Spleen (tissue), 11 donors: ENCODE results near the gene LSM5. TPM values are rescaled to one million over a fixed set of nuclear protein-coding genes. Genes with fewer than 3 reads are reported as not detected.
"Not testable (repeated sequence)": the region's sequence is repeated elsewhere in the genome, so short reads cannot be mapped to it uniquely, and the experiment has no call there.

Source experiments
- DNase-seq: peaks from one replicate; pipeline ENCODE4 v3.0.0-alpha.2; 2020
- H3K27ac ChIP-seq, 8 donors: fragments of 200-600 bp; sonication (generic) in 7 of 8; 1 replicate in 4 of 8; 2 replicates in 4 of 8; pipeline versions ENCODE4 v1.5.0 to v1.8.0; 2016 to 2021; ENCODE audit warnings: inconsistent platforms in 4 of 8, mild to moderate bottlenecking in 4 of 8, moderate library complexity in 1 of 8
- H3K27me3 ChIP-seq, 7 donors: fragments of 200-600 bp; sonication (generic) in 6 of 7; replicated peaks in 1 of 7; 1 replicate in 4 of 7; 2 replicates in 3 of 7; pipeline versions ENCODE4 v1.5.0 to v1.8.0; 2016 to 2021; ENCODE audit warnings: inconsistent platforms in 3 of 7, mild to moderate bottlenecking in 1 of 7
- H3K36me3 ChIP-seq, 6 donors: fragments of 200-600 bp; sonication (generic) in 5 of 6; 1 replicate in 4 of 6; 2 replicates in 2 of 6; pipeline versions ENCODE4 v1.5.0 to v1.8.0; 2016 to 2021; ENCODE audit warnings: inconsistent platforms in 2 of 6
- H3K4me1 ChIP-seq, 6 donors: fragments of 200-600 bp; sonication (generic) in 5 of 6; 1 replicate in 3 of 6; 2 replicates in 3 of 6; pipeline versions ENCODE4 v1.5.0 to v1.8.0; 2016 to 2021; ENCODE audit warnings: inconsistent platforms in 3 of 6
- H3K4me3 ChIP-seq, 8 donors: fragments of 200-600 bp; sonication (generic) in 7 of 8; 1 replicate in 4 of 8; 2 replicates in 4 of 8; pipeline versions ENCODE4 v1.5.0 to v1.8.0; 2016 to 2021; ENCODE audit warnings: inconsistent platforms in 4 of 8, mild to moderate bottlenecking in 4 of 8, moderate library complexity in 2 of 8
- H3K9me3 ChIP-seq, 8 donors: fragments of 200-600 bp; sonication (generic) in 7 of 8; 1 replicate in 4 of 8; 2 replicates in 4 of 8; pipeline versions ENCODE4 v1.5.0 to v1.8.0; 2016 to 2021; ENCODE audit warnings: inconsistent platforms in 4 of 8
- CTCF ChIP-seq, 11 experiments: fragments of 200-600 bp in 7 of 11; fragments of 450-650 bp in 4 of 11; sonication (generic) in 4 of 11; IDR thresholded peaks in 8 of 11; conservative IDR thresholded peaks in 3 of 11; 1 replicate in 7 of 11; 2 replicates in 4 of 11; pipeline versions ENCODE4 v1.4.0 to v1.8.0; 2016 to 2021; ENCODE audit warnings: antibody characterized with exemption in 11 of 11, inconsistent platforms in 4 of 11, mild to moderate bottlenecking in 1 of 11
- POLR2A ChIP-seq, 3 donors: fragments of 450-650 bp; IDR thresholded peaks; one replicate each; pipeline ENCODE4 v1.5.1; 2017; ENCODE audit warnings: antibody characterized with exemption in 3 of 3, mild to moderate bottlenecking in 1 of 3
- POLR2AphosphoS5 ChIP-seq, 3 donors: sonication (generic); formaldehyde crosslinking; IDR thresholded peaks; one replicate each; pipeline ENCODE4 v1.5.1; 2017; ENCODE audit warnings: antibody characterized with exemption in 3 of 3
- WGBS, 5 donors: extraction: QIAGEN DNeasy Blood & Tissue Kit in 3 of 5; methylation state at CpG; one replicate each; pipeline versions ENCODE4 v1.1.5 to v1.1.7; 2013 to 2018; 5-methylcytosine and 5-hydroxymethylcytosine counted together
- intact Hi-C: fragments of 100-400 bp; cut with DNase I; formaldehyde crosslinking; loops from one replicate; pipeline ENCODE4 v1.15.0; 2023; ENCODE audit warnings: low total_unique reads
- polyA plus RNA-seq, 3 donors: library from polyadenylated mRNA; stranded (reverse); fragments of 200-250 nt; gene quantifications; one replicate each; pipeline ENCODE4 v1.2.1, GENCODE V29; 2013
- total RNA-seq, 7 donors: library from RNA; depleted of rRNA in 3 of 7; stranded (reverse); fragments of >200 nt in 3 of 7; fragmentation: NEBNext Ultra II Directional in 4 of 7; extraction: Animal tissue kit (Norgen Biotek cat#: 25700) in 4 of 7; gene quantifications; one replicate each; pipeline versions ENCODE4 v1.1.0 to v1.2.1, GENCODE V29; 2016 to 2021
- donor health status: healthy with polysubstance abuse.
- donor health status: DM: no; HTN: no; CAD: no; lungs with moderate emphysema.
- donor health status: DM: no; HTN: no; CAD: no.
- donor health status: Bipolar disorder and iron deficiency.
- donor health status: healthy.
- donor health status: DM: no; HTN: no; CAD: no.
- donor health status: DM: yes; HTN: yes; CAD: no.

The LSM5 gene
- total and polyA plus RNA-seq, 10 donors = 14.5 to 142 (median 33.2) TPM

- no peak for DNase-seq
- Histone ChIP-seq H3K4me3 (no peak overlapping the region), H3K9me3 (no peaks in the 10 kb centered on the region), H3K27ac (no peak overlapping the region), H3K27me3 (no peaks in the 10 kb centered on the region), H3K4me1 (no peaks in the 10 kb centered on the region), H3K36me3 (no peaks in the 10 kb centered on the region)
- intact Hi-C loops = no loop called here
- TF ChIP-seq POLR2AphosphoS5 (IDR thresholded peaks at IDR 0.05) (no peak), CTCF (IDR thresholded peaks at IDR 0.05 in 8 of 11, conservative IDR thresholded peaks at IDR 0.05 in 3 of 11) (no peak), POLR2A (IDR thresholded peaks at IDR 0.05) (no peak)
- 64 to 93% (median 70%) methylated on average over 5 of the region's 5 CpGs for WGBS, 5 donors
These were observed 19.3 kb downstream of the LSM5 start for GRCh38 chr7:32470871-32471270.

- H3K27ac ChIP-seq, H3K36me3 ChIP-seq, H3K4me3 ChIP-seq, H3K4me1 ChIP-seq, H3K27me3 ChIP-seq, intact Hi-C loops, DNase-seq, H3K9me3 ChIP-seq: not testable (repeated sequence)
- 95 to 100% methylated on average over 1 of the region's 2 CpGs; no CpG with 5 or more reads in 3 of the 5 donors for WGBS, 5 donors
These were observed 20.2 kb downstream of the LSM5 start for GRCh38 chr7:32470004-32470403.

- intact Hi-C loops, H3K9me3 ChIP-seq, H3K4me3 ChIP-seq, H3K27ac ChIP-seq, H3K27me3 ChIP-seq, H3K4me1 ChIP-seq, H3K36me3 ChIP-seq, DNase-seq: not testable (repeated sequence)
- WGBS, 5 donors = 81 to 95% (median 88%) methylated on average over 13 to 26 of the region's 30 CpGs
These were observed 25.4 kb downstream of the LSM5 start for GRCh38 chr7:32464641-32465416.

GRCh38 chr7:32462977-32463376, 27.2 kb downstream of the LSM5 start:
- intact Hi-C loops = no loop called here
- H3K4me3 ChIP-seq = no peak overlapping the region
- no peaks in the 10 kb centered on the region for H3K27me3 ChIP-seq
- H3K4me1 ChIP-seq = no peaks in the 10 kb centered on the region
- TF ChIP-seq CTCF (IDR thresholded peaks at IDR 0.05 in 8 of 11, conservative IDR thresholded peaks at IDR 0.05 in 3 of 11) (no peak), POLR2AphosphoS5 (IDR thresholded peaks at IDR 0.05) (no peak), POLR2A (IDR thresholded peaks at IDR 0.05) (no peak)
- H3K27ac ChIP-seq = no peak overlapping the region
- WGBS, 5 donors = 90 to 100% (median 97%) methylated on average over 1 of the region's 1 CpG
- no peak for DNase-seq
- no peaks in the 10 kb centered on the region for H3K9me3 ChIP-seq
- H3K36me3 ChIP-seq = no peaks in the 10 kb centered on the region

GRCh38 chr7:32462451-32462850, 27.7 kb downstream of the LSM5 start:
- intact Hi-C loops = no loop called here
- DNase-seq = no peak
- peaks cover 0 to 3% (median 0%) of the 10 kb centered on the region in 7 donors for H3K27me3 ChIP-seq
- no peaks in the 10 kb centered on the region for H3K4me1 ChIP-seq
- H3K9me3 ChIP-seq = no peaks in the 10 kb centered on the region
- H3K4me3 ChIP-seq = no peak overlapping the region
- no peak for TF ChIP-seq POLR2AphosphoS5 (IDR thresholded peaks at IDR 0.05)
- TF ChIP-seq CTCF (IDR thresholded peaks at IDR 0.05 in 8 of 11, conservative IDR thresholded peaks at IDR 0.05 in 3 of 11) = no peak
- TF ChIP-seq POLR2A (IDR thresholded peaks at IDR 0.05) = no peak
- H3K36me3 ChIP-seq = no peaks in the 10 kb centered on the region
- no peak overlapping the region for H3K27ac ChIP-seq
